Thyroid gland (tissue), 4 donors: ENCODE measurements around the gene CXCL6.

Source experiments
- CTCF ChIP-seq, 6 experiments: fragments of 200-600 bp in 3 of 6; fragments of 450-650 bp in 3 of 6; sonication (generic) in 3 of 6; IDR thresholded peaks; one replicate each; pipeline ENCODE4 v1.5.1; 2016 to 2019; ENCODE audit warnings: antibody characterized with exemption in 6 of 6, mild to moderate bottlenecking in 2 of 6, inconsistent platforms in 1 of 6, moderate library complexity in 1 of 6
- POLR2A ChIP-seq, 2 donors: fragments of 450-650 bp; IDR thresholded peaks; one replicate each; pipeline ENCODE4 v1.6.1; 2017; ENCODE audit warnings: antibody characterized with exemption in 2 of 2, mild to moderate bottlenecking in 2 of 2, moderate library complexity in 1 of 2

GRCh38 chr4:73817341-73817740, 19.1 kb upstream of the CXCL6 start:
- TF ChIP-seq CTCF (IDR thresholded peaks at IDR 0.05) (no peak), POLR2A (IDR thresholded peaks at IDR 0.05) (no peak)
